Central memory CD8-positive, alpha-beta T cell (primary cell): ENCODE measurements around the gene EGFR.
"Not testable (repeated sequence)": the region's sequence is repeated elsewhere in the genome, so short reads cannot be mapped to it uniquely, and the experiment has no call there.

Experiments used
- ATAC-seq: fragments of 150-1000 bp; cut with Tn5 transposase; replicated peaks from 2 replicates; pipeline ENCODE4 v1.10.0; 2022; ENCODE audit warnings: mild to moderate bottlenecking, moderate FRiP score, moderate number of reproducible peaks; ENCODE audit not compliant: poor library complexity, severe bottlenecking; ENCODE audit errors: extremely low read depth
- DNase-seq, 2 donors: peaks; one replicate each; pipeline ENCODE4 v3.0.0; 2021; ENCODE audit warnings: low spot score in 2 of 2
- H3K27ac Mint-ChIP-seq: one replicate; pipeline ENCODE4 v1.8.0; 2022; ENCODE audit warnings: low read depth, mild to moderate bottlenecking, moderate library complexity, mixed read lengths
- H3K27me3 Mint-ChIP-seq: one replicate; pipeline ENCODE4 v1.8.0; 2022; ENCODE audit warnings: mixed read lengths
- H3K36me3 Mint-ChIP-seq: one replicate; pipeline ENCODE4 v1.8.0; 2022; ENCODE audit warnings: mild to moderate bottlenecking, moderate library complexity, mixed read lengths; ENCODE audit not compliant: insufficient read depth
- H3K4me1 Mint-ChIP-seq: one replicate; pipeline ENCODE4 v1.8.0; 2022; ENCODE audit warnings: mixed read lengths
- H3K4me3 Mint-ChIP-seq: one replicate; pipeline ENCODE4 v1.8.0; 2022; ENCODE audit warnings: mild to moderate bottlenecking, moderate library complexity, mixed read lengths
- H3K9me3 Mint-ChIP-seq: one replicate; pipeline ENCODE4 v1.8.0; 2022; ENCODE audit warnings: mixed read lengths

The EGFR gene

DNA sequence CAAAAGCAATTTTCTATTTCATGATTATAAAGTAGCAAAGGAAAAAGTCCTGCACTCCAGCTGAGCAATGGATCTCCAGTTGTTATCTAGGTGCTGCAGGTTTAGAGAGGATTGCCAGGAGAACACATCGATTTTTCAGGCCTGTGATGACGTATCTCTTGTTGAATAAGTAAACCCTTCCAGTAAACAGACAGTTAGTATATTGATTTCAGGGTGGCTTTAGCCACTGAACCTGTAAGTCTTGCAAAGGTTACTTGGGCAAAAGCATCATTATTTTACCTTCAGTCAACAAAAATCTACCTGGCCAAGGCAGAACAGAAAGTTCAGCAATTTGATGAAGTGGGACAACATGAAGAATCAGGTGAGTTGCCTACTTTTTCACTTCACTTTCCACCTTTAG is 12.3 kb downstream of the EGFR start:
- Mint-ChIP-seq H3K4me1 (no peaks in the 10 kb centered on the region), H3K27ac (no peak overlapping the region), H3K27me3 (peaks cover 30% of the 10 kb centered on the region), H3K9me3 (no peaks in the 10 kb centered on the region), H3K4me3 (no peak overlapping the region), H3K36me3 (no peaks in the 10 kb centered on the region)
- DNase-seq (no peak), ATAC-seq (no peak)

DNA sequence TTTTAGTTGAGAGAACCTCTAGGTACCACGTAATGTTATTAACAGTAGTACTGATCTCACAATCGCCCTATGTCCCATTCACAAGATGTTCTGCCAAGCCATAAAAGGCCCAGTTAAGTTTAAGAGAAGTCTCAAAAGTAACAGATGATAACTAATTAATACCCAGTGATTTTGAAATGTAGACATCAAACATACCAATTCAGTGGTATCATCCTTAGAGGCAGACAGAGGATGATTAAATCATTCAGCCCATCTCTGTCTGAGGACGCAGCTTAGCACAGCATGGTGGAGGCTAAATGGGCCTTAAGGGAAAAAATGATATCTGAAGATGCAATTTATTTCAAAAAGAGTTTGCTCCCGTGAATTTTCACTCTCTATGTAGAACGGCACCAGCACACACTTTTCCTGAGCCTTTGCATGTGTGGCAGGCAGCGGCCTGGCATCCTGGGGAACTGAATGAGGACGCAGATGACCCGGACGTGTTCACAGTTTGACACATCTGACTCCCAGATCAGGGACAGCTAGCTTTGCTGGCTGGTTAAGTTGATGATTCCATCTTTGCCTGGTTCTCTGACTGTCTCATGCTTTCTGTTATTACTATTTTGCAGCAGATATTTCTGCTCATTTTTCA is 13.4 kb downstream of the EGFR start:
- no peak overlapping the region for H3K27ac Mint-ChIP-seq
- peaks cover 21% of the 10 kb centered on the region for H3K27me3 Mint-ChIP-seq
- H3K4me1 Mint-ChIP-seq = no peaks in the 10 kb centered on the region
- no peaks in the 10 kb centered on the region for H3K9me3 Mint-ChIP-seq
- no peaks in the 10 kb centered on the region for H3K36me3 Mint-ChIP-seq
- DNase-seq (no peak), ATAC-seq (no peak)
- no peak overlapping the region for H3K4me3 Mint-ChIP-seq

DNA sequence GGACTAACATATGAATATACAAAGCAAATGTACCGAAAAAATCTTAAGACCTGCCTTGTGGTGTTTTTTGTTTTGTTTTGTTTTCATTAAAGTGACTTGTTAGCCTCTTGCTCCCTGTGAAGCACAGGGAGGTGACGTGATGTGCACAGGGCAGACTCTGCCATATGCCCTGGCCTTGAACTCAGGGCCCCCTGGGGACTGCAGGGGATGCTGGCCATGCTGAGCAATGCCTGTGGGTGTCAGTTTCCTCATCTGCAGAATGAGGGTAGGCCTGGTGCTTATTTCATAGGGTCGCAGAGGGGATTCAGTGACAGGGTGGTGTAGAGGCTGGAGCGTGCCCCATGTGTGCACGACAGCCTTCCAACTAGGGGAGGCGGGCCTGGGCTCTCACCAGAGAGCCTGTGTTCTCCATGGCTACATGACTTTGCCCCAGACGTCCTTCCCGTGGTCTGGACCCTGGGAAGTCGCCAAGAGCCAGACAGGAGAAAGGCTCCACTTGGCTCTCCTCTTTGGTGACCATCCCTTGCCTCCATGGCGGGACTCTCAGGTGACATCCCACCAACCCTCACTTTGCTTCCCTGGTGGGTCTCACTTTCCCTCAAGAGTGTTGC is 14.5 kb downstream of the EGFR start:
- ATAC-seq = no peak
- H3K4me3 Mint-ChIP-seq = no peak overlapping the region
- no peaks in the 10 kb centered on the region for H3K36me3 Mint-ChIP-seq
- DNase-seq = no peak
- no peak overlapping the region for H3K27ac Mint-ChIP-seq
- H3K27me3 Mint-ChIP-seq = peaks cover 31% of the 10 kb centered on the region
- H3K9me3 Mint-ChIP-seq = no peaks in the 10 kb centered on the region
- H3K4me1 Mint-ChIP-seq = no peaks in the 10 kb centered on the region

DNA sequence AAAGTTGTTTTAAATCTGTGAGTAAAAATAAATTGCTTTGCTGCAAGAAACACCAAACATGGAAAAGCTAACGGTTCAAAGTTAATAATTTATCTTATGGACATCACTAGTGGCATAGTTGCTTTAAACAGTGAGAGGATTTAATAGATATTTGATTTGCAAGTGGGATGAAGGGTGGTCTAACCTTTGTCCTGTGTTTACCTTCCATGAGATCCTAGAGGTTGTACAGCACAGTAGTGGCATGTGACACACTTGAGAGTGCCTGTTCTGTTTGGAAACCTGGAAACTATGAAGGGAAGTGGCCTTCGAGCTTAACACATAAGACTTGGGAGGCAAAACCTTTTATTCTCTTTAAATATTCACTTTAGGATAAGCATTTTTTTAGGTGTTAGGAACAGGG is 16.0 kb downstream of the EGFR start:
- H3K9me3 Mint-ChIP-seq = no peaks in the 10 kb centered on the region
- no peak for DNase-seq
- no peaks in the 10 kb centered on the region for H3K4me1 Mint-ChIP-seq
- H3K27me3 Mint-ChIP-seq = peaks cover 33% of the 10 kb centered on the region
- no peak for ATAC-seq
- H3K4me3 Mint-ChIP-seq = no peak overlapping the region
- H3K36me3 Mint-ChIP-seq = no peaks in the 10 kb centered on the region
- no peak overlapping the region for H3K27ac Mint-ChIP-seq

DNA sequence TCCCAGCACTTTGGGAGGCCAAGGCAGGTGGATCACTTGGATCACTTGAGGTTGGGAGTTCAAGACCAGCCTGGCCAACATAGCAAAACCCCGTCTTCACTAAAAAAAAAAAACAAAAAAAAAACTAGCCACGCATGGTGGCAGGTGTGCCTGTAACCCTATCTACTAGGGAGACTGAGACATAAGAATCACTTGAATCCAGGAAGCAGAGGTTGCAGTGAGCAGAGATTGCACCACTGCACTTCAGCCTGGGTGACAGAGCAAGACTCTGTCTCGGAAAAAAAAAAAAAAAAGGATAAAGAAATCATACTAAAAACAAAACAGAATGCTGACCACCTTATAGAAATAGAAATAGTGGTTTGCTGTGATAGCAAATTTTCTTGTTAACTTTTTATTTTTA is 16.6 kb downstream of the EGFR start:
- H3K36me3 Mint-ChIP-seq, H3K9me3 Mint-ChIP-seq, H3K27ac Mint-ChIP-seq, H3K4me3 Mint-ChIP-seq, ATAC-seq, H3K4me1 Mint-ChIP-seq, DNase-seq: not testable (repeated sequence)
- H3K27me3 Mint-ChIP-seq = peaks cover 26% of the 10 kb centered on the region

DNA sequence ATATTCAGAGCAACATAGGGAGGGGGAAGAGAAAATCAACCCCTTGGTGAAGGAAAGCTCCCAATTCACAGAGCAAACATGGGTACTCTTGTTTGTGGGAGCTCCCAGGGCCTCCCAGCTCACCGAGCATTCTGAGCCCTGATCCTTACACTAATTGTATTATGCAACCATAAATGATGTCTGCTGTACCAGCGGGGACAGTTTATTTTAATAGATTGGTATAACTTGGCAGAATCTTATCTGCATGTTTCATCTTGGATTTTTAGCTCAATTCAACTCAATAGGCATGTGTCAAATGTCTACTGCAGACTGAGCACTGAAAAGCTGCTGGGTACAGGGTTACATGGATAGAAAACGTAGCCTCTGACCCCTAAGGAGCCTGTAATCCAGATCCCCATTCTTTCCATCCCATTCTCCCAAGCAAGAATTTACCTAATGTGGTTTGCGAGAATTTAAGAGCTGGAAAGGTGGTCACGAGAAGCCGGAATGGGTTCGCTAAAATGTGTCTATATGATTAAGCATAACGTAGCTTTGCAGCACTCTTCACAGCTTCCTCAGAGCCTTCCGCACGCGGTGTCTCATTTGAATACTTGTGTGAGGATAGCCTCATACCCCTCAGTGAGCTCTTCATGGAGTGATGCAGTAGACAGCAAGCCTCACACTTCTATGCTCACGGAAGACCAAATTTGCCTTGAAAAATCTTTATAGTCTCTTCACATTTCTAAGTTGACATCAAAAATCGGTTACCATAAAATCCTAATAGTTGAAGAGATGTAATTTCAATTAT is 18.3 kb downstream of the EGFR start:
- Mint-ChIP-seq H3K27me3 (peaks cover 23% of the 10 kb centered on the region), H3K4me1 (no peaks in the 10 kb centered on the region), H3K36me3 (no peaks in the 10 kb centered on the region), H3K27ac (no peak overlapping the region), H3K9me3 (no peaks in the 10 kb centered on the region), H3K4me3 (no peak overlapping the region)
- DNase-seq (no peak), ATAC-seq (no peak)

DNA sequence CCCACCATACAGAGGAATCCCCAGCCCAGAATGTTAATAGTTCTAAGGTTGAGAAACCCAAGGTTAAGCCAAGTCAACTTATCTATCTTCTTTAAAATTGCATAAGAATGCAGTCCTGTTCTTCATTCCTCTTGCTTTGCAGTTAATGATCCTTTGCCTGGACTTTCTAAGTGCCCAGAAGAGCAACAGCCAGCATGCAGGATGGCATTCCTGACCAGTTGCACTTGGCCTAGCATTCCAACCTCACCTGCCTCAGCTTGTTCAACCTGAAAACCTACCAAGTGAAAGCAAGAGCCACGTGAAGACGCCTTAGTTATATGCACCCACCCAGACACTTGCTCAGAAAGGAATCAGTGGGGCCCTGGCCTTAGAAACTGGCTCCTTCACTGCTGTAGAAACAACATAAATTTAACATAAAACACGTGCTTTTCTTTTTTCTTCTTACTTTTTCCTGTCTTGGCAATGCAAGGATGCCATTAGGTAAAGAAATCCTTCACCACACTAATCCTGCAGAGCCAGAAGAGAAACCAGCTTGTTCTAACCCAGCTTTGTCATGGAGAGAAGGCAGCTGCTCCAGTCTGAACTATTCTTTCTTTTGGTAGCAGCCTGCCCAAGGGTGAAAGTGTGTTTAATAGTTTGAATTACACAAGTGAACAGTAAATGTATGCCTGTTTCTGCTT is 25.0 kb downstream of the EGFR start:
- ATAC-seq (no peak), DNase-seq (no peak)
- Mint-ChIP-seq H3K36me3 (no peaks in the 10 kb centered on the region), H3K4me1 (no peaks in the 10 kb centered on the region), H3K4me3 (no peak overlapping the region), H3K27ac (no peak overlapping the region), H3K27me3 (no peaks in the 10 kb centered on the region), H3K9me3 (no peaks in the 10 kb centered on the region)

DNA sequence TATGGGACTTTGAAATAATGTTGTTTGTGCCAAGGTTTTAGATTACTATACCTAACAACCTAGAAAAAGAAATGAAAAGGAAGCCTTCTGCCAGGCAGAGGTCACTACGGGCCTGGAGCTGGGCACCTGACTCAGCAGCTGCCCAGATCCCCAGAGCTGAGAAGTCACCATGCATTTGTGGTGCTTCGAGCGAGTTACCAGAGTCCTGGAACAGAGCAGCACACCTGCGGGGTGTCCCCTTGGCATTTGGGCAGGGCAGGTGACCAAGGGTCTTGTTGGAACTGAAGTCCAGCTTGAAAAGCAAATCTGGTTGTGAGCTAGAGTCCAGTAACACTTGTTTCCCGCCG is 25.5 kb downstream of the EGFR start:
- Mint-ChIP-seq H3K4me1 (no peaks in the 10 kb centered on the region), H3K36me3 (no peaks in the 10 kb centered on the region), H3K9me3 (no peaks in the 10 kb centered on the region), H3K27ac (no peak overlapping the region), H3K4me3 (no peak overlapping the region), H3K27me3 (no peaks in the 10 kb centered on the region)
- ATAC-seq (no peak), DNase-seq (no peak)

DNA sequence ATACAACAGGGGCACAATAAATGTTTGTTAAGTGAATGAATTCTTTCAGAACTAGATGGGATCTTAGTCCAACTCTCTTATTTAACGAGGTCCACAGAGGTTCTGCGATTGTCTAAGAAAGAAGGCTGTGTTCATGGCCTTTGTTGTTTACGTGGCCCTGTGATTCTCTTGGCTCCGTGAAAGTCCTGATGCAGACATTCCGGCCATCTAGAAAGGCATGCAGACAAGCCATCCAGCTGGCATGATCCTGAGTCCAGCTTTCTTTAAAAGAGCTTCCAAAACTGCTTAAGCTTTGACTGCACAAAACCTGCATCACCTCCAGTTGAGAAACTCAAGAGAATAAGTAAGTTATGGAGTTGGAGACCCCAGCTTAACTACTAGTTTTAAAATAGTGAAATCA is 26.0 kb downstream of the EGFR start:
- Mint-ChIP-seq H3K36me3 (no peaks in the 10 kb centered on the region), H3K4me3 (no peak overlapping the region), H3K27me3 (no peaks in the 10 kb centered on the region), H3K27ac (no peak overlapping the region), H3K4me1 (no peaks in the 10 kb centered on the region), H3K9me3 (no peaks in the 10 kb centered on the region)
- DNase-seq (no peak), ATAC-seq (no peak)

DNA sequence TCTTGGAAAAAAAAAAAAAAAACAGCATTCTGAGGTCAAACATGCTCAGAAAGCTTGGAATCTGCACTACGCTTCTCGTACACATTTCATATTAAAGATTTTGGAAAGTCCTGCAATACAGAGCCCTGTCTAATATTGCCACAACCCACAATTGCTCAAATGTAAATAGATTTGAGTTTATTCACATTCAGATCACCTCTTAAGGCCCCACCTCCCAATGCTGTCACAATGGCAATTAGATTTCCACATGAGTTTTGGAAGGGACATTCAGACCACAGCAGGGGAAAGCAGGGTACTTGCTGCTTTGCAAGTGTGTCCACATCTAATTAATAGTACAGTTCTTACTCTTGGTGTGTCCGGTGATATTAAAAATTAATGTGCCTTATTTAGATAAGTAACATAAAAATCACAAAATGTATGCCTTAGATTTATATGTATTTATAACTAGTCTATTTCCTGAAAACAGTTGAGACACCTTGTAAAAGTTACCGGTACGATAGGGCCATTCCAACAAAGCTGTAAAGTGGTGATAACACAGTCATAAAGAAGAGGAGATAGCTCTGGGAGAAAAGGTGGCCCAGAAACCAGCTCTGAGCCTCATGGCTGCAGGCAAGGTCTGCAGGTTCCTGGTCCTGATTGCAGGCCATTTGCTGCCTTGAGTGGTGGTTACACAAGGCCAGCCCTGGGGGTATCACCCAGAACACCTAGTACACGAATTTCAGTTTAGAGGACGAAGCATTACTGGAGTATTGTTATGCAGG is 27.9 kb downstream of the EGFR start:
- DNase-seq = no peak
- Mint-ChIP-seq H3K27me3 (no peaks in the 10 kb centered on the region), H3K4me1 (no peaks in the 10 kb centered on the region), H3K4me3 (no peak overlapping the region), H3K9me3 (no peaks in the 10 kb centered on the region), H3K36me3 (no peaks in the 10 kb centered on the region), H3K27ac (no peak overlapping the region)
- ATAC-seq = no peak

DNA sequence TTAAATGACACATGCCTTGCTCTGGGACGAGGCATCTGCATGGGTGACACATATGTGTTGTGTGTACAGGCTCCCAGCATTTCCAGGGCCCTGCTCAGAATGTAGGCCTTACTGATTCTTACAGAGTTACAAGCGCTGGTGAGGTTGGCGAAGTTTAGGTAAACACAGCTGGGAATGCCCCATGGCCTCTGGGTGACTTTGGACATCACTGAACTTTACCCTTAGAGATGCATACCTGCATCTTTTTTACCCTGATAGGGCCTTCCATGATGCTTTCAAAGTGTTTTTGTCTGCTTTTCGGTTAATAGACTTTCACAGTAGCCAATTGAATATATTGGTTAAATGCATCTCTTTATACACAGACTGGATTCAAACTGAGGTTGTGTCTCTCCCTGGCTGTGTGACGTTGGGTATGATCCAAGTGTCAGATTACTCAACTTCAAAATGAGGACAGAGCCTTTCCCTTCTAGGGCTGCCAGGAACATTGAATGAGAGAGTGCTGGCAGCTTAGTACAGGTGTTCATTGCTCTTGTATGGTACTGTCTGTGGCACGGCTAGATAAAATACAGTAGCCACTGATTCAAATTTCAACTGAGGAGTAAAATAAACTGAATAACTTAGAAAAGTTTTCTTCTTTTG is 29.5 kb downstream of the EGFR start:
- H3K36me3 Mint-ChIP-seq = no peaks in the 10 kb centered on the region
- no peaks in the 10 kb centered on the region for H3K27me3 Mint-ChIP-seq
- ATAC-seq (no peak), DNase-seq (no peak)
- no peak overlapping the region for H3K27ac Mint-ChIP-seq
- no peaks in the 10 kb centered on the region for H3K9me3 Mint-ChIP-seq
- no peaks in the 10 kb centered on the region for H3K4me1 Mint-ChIP-seq
- no peak overlapping the region for H3K4me3 Mint-ChIP-seq

DNA sequence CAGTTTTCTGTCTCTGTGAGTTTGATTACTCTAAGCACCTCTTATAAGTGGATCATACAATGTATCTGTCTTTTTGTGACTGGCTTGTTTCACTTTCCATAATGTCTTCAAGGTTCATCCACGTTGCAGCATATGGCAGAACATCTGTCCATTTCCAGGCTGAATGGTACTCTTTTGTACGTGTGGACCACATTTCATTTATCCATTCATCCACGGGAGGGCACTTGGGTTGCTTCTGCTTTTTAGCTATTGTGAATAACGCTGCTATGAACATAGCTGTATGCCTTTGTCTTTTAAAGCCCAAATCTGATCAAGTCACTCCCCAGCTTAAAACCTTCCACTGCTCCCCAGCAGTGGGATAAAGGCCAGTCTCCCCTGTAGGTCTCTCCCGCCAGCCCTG is 31.5 kb downstream of the EGFR start:
- no peak overlapping the region for H3K27ac Mint-ChIP-seq
- H3K4me1 Mint-ChIP-seq = no peaks in the 10 kb centered on the region
- no peak for DNase-seq
- ATAC-seq = peak; percentile 6
- H3K27me3 Mint-ChIP-seq = peaks cover 15% of the 10 kb centered on the region
- no peak overlapping the region for H3K4me3 Mint-ChIP-seq
- H3K9me3 Mint-ChIP-seq = no peaks in the 10 kb centered on the region
- no peaks in the 10 kb centered on the region for H3K36me3 Mint-ChIP-seq
